ENCODE data around the gene UIMC1.
"Not testable (repeated sequence)": the region's sequence is repeated elsewhere in the genome, so short reads cannot be mapped to it uniquely, and the experiment has no call there.

Gene UIMC1

DNA sequence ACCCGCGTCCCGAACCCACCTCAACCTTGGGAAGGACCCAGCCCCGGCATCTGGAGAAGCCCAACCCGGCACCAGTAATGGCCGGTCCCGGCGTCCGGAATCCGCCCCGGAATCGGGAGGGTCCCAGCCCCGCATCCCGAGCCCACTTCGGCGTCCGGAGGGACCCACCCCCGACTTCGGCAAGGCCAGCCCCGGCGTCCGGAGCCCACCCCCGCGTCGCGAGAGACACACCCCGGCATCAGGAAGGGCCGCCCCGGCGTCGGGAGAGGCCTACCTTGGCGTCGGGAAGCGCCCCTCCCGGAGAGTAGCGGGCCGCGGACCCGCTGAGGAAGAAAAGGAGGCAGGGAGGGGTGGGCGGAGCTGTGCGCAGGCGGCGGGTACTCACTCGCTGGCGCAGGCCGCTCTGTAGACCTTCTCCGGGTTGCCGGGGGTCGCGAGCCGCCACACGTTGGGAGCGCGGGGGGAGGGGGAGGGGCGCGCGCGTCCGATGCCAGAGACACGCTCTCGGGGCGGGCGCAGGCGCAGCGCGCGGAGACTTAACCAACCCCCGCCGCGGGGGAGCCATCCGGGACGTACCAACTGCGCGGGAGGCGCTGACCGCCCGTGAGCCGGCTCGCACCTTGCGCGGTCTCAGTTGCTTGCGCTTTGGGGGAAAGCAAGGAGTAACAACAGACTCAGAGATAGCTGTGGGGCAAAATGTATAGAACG lies at the start of gene UIMC1:
Gene UIMC1 (minus strand): TSS at position 515 of the 708 bp plus-strand sequence. CDS start 24,164 bp downstream, outside the sequence.
- TF ChIP-seq CTCF (IDR thresholded peaks at IDR 0.05; ENCODE audit: control extremely low read depth, extremely low read depth, low read depth, missing control alignments), result no peak
- DNase-seq (ENCODE audit: extremely low spot score), result peak; percentile 95
- ChIA-PET CTCF (interaction anchor here (1.0 to 4.2 kb wide), 8 partner anchors 10 to 346 kb away, joined by 3 to 29 read pairs (median 4); partner anchors contain the start of gene ZNF346), POLR2A (no interaction called here)

DNA sequence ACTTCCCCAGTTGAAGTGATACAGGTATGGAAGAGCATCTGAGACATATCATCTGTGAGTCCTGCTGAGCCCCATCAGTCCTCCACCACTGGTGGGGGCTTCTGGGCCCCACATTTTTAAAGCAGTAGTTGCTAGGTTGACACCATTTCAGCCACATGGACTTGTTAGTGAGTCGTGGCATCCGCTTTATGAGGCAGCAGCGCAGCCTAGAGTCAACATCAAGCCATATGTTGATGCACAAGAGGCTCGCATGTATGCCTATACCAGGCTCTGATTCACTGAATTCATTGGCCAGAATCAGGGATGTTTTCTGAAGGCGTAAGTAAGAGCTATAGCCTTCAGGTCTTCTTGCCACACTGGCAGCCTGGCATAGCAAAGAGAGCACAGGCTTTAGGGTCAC lies 42.7 kb upstream of the UIMC1 start:
- TF ChIP-seq CTCF (IDR thresholded peaks at IDR 0.05; ENCODE audit: control extremely low read depth, extremely low read depth, low read depth, missing control alignments), result peak; percentile 11
- ChIA-PET POLR2A (no interaction called here), CTCF (interaction anchor here (1.1 to 6.4 kb wide), 3 partner anchors 12 to 24 kb away, joined by 3 to 45 read pairs (median 7); no protein-coding TSS in a partner anchor)
- no peak for DNase-seq (ENCODE audit: extremely low spot score)

- POLR2A ChIA-PET; CTCF ChIA-PET; DNase-seq (ENCODE audit: extremely low spot score): not testable (repeated sequence)
These were observed 42.0 kb upstream of the UIMC1 start for GRCh38 chr5:177048531-177048930.

DNA sequence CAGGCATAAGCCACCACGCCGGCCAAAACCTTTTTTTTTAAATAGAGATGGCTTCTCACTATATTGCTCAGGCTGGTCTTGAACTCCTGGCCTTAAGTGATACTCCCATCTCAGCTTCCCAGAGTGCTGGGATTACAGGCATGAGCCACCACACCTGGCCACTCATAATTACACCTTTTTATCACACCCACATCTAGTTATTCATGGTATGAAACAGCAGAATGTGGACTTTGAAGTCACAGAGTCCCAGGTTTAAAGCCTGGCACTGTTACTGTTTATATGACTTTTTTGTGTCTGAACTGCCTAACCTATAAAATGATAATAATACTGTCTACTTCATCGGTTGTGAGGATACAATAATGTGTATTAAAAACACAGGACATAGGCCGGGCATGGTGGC lies 39.1 kb upstream of the UIMC1 start:
- DNase-seq (ENCODE audit: extremely low spot score), result no peak
- no peak for TF ChIP-seq CTCF (IDR thresholded peaks at IDR 0.05; ENCODE audit: control extremely low read depth, extremely low read depth, low read depth, missing control alignments)
- POLR2A ChIA-PET, result no interaction called here
- CTCF ChIA-PET, result interaction anchor here (1.7 kb wide), 1 partner anchor 10 kb away, joined by 4 read pairs; no protein-coding TSS in a partner anchor

- ChIA-PET CTCF (interaction anchor here (0.9 to 2.1 kb wide), 5 partner anchors 9 to 383 kb away, joined by 3 to 19 read pairs (median 3); no protein-coding TSS in a partner anchor), POLR2A (no interaction called here)
- TF ChIP-seq CTCF (IDR thresholded peaks at IDR 0.05; ENCODE audit: control extremely low read depth, extremely low read depth, low read depth, missing control alignments), result no peak
- DNase-seq (ENCODE audit: extremely low spot score), result no peak
These were observed 38.1 kb upstream of the UIMC1 start for GRCh38 chr5:177044641-177045040.

DNA sequence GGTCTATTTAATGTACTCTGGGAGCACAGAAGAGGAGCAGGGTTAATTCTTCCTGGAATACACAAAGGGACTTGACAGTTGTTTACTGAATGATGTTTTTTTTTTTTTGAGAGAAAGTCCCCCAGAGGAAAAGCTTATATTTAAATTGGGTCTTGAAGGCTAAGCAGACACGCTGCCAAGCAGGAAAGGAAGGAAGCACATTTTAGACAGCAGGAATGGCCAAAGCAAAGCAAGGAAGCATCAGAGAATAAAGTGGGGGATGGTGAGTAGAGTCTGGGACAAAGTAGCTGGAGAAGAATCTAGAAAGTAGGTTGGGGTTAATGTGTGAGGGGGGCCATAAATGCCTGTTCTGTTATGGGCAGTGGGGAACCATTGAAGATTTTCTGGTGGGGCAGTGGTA lies 37.4 kb upstream of the UIMC1 start:
- POLR2A ChIA-PET, result no interaction called here
- no peak for DNase-seq (ENCODE audit: extremely low spot score)
- CTCF ChIA-PET, result interaction anchor here (0.7 to 2.1 kb wide), 4 partner anchors 14 to 383 kb away, joined by 3 to 19 read pairs (median 3); no protein-coding TSS in a partner anchor
- no peak for TF ChIP-seq CTCF (IDR thresholded peaks at IDR 0.05; ENCODE audit: control extremely low read depth, extremely low read depth, low read depth, missing control alignments)

GRCh38 chr5:177043114-177043513 lies 36.5 kb upstream of the UIMC1 start:
- TF ChIP-seq CTCF (IDR thresholded peaks at IDR 0.05; ENCODE audit: control extremely low read depth, extremely low read depth, low read depth, missing control alignments), result no peak
- ChIA-PET POLR2A (no interaction called here), CTCF (interaction anchor here (0.9 to 2.1 kb wide), 2 partner anchors 28 to 29 kb away, joined by 3 to 19 read pairs; no protein-coding TSS in a partner anchor)
- DNase-seq (ENCODE audit: extremely low spot score), result no peak
